ENCODE data around the gene CDCA4. TPM values are rescaled to one million over a fixed set of nuclear protein-coding genes. Genes with fewer than 3 reads are reported as not detected.

Gene CDCA4
- total RNA-seq, 1 experiment from 2014 or later: 98.0 TPM

DNA sequence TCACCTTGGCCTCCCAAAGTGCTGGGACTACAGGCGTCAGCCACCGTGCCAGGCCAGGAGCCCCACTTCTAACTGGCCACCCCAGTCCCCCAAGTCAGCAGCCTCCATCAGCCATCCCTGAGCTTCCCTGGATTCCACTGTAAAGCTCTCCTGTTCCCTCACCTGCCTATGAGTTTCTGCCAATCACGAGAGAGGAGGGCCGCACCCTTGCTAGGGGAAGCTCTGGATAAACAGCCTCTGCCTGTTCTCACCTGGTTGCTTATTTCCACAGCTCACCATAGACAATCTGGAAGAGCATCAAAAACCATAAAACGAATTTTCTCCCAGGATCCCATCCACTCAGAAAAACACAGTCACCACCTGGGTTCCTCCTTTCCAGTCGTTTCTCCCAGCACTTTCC lies 5.0 kb downstream of the CDCA4 start:
- Histone ChIP-seq H3K27me3 (no peaks in the 10 kb centered on the region), H3K36me3 (peaks cover 48% of the 10 kb centered on the region), H3K4me1 (peaks cover 19% of the 10 kb centered on the region), H3K27ac (no peak overlapping the region), H3K4me3 (no peak overlapping the region), H3K9me3 (replicated peaks) (no peaks in the 10 kb centered on the region)
- DNase-seq: no peak

DNA sequence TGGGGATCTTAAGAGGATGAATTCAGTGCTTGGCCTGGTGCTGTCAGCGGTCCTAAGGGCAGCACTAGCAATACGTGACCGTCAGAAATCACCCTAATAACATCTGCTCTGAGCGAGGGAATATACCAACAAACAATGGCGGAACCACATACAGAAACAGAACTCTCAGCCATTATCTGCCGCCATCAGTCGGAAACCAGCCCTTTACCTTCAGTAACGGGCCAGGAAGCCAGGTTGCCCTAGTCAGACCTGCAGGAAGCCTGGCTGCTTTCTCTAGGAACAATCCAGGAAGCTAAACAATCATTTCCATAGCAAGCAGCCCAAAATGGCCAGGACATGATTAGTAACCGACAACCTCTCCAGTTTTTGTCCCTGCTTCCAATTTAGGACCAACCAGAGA lies 5.6 kb downstream of the CDCA4 start:
- H3K27ac ChIP-seq: no peak overlapping the region
- H3K9me3 ChIP-seq (replicated peaks): no peaks in the 10 kb centered on the region
- no peaks in the 10 kb centered on the region for H3K27me3 ChIP-seq
- peaks cover 55% of the 10 kb centered on the region for H3K36me3 ChIP-seq
- H3K4me3 ChIP-seq: no peak overlapping the region
- peaks cover 24% of the 10 kb centered on the region for H3K4me1 ChIP-seq
- no peak for DNase-seq

DNA sequence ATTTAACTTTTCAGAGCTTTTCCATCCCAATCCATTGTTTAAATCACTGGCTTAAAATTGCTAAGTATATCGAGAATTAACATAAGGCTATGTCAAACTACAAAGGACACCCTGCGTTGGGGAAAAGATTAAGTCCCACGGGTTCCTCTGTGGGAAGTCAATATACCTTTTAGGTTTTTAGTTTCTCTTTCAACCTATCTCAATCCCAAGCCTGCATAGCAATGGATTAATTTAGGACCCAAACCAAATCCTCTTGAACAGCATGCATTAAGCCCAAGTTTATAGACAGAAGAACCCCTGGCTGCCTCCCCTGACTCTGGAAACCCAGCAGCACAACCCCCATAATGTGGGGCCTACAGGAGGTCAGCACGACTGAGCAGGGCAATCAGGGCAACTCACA lies 6.3 kb downstream of the CDCA4 start:
- H3K4me3 ChIP-seq: no peak overlapping the region
- no peak overlapping the region for H3K27ac ChIP-seq
- H3K9me3 ChIP-seq (replicated peaks): no peaks in the 10 kb centered on the region
- H3K27me3 ChIP-seq: no peaks in the 10 kb centered on the region
- peaks cover 56% of the 10 kb centered on the region for H3K36me3 ChIP-seq
- DNase-seq: no peak
- peaks cover 26% of the 10 kb centered on the region for H3K4me1 ChIP-seq

DNA sequence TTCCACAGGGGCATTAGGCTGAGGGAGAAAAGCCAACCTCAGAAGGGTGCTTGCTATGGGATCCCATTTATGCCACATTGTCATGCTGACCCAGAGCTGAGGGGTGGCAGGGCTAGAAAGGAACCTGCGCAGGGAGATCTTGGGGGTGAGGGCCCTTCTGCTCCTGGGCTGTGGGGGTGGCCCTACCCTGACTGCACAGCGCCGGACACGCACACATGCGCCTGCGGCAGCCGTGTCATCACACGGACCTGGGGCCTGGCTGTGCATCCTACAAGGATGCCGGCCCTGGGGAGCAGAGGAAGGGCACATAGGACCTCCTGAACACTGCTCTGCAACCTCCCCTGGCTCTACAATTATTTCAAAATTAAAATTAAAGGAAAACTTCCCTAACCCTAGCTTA lies 6.9 kb downstream of the CDCA4 start:
- H3K4me1 ChIP-seq: peaks cover 25% of the 10 kb centered on the region
- no peaks in the 10 kb centered on the region for H3K27me3 ChIP-seq
- H3K4me3 ChIP-seq: no peak overlapping the region
- DNase-seq: no peak
- H3K36me3 ChIP-seq: peaks cover 57% of the 10 kb centered on the region
- no peak overlapping the region for H3K27ac ChIP-seq
- H3K9me3 ChIP-seq (replicated peaks): no peaks in the 10 kb centered on the region

DNA sequence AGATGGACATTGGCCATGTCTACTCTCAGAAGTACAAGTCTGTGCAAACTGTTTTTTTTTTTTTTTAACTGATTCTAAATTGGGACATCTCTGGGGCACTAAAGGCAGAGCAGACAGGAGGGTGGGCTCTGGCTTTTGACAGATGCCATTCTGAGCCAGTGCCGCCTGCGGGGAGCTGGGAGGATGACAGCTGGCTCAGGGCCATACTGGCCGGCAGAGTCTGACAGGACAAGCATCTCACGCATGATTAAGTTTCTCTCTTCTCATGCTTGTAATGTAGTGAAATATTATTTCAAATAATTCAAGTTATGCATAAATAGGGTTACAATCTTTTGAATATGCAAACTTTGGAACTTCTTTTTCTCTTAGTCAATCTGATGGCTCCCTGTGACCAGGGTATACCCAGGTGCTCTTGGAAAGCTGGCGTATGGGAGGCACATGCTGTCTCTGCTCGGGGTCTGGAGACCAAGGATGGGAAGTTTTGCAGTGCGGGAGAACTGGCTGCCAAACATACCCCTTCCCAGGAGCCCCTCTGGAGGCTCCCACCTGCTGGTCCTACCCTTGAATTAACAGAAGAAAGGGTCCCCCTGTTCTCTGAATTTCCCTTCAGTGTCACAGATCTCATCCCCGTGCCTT lies 7.6 kb downstream of the CDCA4 start:
- no peak for DNase-seq
- Histone ChIP-seq H3K9me3 (replicated peaks) (no peaks in the 10 kb centered on the region), H3K4me1 (peaks cover 22% of the 10 kb centered on the region), H3K36me3 (peaks cover 60% of the 10 kb centered on the region), H3K27ac (no peak overlapping the region), H3K27me3 (no peaks in the 10 kb centered on the region), H3K4me3 (no peak overlapping the region)

DNA sequence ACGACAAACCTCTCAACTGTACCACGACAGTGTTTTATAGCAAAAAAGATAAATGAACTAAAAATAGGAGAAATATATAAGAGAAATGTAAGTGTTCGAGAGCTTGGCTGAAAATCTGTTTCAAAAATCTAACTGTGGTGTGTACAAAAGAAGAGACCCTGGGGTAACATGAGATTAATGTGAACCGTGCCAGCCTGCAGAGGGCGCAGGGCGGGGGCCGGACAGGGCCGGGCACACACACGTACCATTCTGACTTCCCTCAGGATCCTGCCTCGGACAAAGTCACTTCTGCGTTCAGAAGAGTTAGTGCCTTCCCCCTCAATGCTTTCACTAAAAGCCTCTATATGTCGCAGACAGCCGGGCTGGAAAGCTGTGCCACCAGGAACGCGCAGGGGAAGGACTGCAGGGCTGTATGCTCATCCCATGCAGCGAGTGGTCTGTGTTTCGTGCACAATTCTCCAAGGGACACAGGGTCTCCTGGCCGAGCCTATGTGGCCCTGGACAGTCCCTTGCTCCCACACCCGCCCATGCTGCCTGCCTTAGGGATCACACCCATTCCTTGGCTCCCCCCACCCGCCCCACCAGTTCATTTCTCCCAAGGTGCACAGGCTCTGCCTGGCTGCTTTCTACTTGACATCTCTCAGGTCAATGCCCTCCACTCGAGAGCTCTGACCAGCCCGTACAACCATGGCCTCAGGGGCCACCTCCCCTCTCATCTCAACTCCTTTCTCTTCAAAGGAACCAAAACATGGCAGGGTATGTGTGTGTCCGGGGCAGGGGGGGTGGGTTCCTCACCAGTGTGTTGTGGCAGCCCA lies 8.5 kb downstream of the CDCA4 start:
- H3K4me3 ChIP-seq: no peak overlapping the region
- no peaks in the 10 kb centered on the region for H3K27me3 ChIP-seq
- no peak overlapping the region for H3K27ac ChIP-seq
- no peaks in the 10 kb centered on the region for H3K9me3 ChIP-seq (replicated peaks)
- H3K36me3 ChIP-seq: peaks cover 61% of the 10 kb centered on the region
- H3K4me1 ChIP-seq: peaks cover 22% of the 10 kb centered on the region
- no peak for DNase-seq

DNA sequence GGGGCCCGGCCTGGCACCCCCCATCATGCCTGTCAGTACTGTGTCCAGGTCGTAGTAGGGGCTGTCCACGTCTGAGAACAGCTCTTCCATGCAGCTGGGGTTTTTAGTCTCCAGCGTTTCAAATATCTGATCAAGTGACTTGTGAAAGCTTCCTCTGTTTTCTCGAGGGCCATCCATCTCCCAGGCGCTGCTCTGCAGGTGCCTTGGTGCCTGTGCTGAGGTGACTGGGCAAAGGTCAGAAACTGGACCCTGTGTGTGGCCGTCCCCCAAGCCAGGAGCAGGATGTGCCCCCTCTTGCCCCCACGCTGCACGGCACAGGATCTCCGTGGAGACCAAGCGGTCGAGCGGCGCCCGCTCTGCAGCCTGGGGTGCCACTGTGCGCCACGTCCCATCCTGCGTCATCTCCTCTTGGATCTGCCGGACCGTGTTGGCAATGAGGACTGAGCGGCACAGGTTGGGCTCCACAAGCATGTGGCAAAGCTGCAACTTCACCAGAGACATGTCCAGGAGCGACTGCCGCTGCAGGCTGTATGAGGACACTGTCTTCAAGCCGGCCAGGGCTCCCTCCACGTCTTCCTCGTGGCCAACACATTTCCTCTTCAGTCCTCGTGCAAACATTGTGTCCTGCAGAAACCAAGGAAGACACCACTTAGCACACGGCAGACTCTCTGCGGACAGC lies 9.4 kb downstream of the CDCA4 start:
- Histone ChIP-seq H3K27me3 (no peaks in the 10 kb centered on the region), H3K36me3 (peaks cover 65% of the 10 kb centered on the region), H3K4me3 (no peak overlapping the region), H3K9me3 (replicated peaks) (no peaks in the 10 kb centered on the region), H3K4me1 (peaks cover 22% of the 10 kb centered on the region), H3K27ac (no peak overlapping the region)
- DNase-seq: no peak

DNA sequence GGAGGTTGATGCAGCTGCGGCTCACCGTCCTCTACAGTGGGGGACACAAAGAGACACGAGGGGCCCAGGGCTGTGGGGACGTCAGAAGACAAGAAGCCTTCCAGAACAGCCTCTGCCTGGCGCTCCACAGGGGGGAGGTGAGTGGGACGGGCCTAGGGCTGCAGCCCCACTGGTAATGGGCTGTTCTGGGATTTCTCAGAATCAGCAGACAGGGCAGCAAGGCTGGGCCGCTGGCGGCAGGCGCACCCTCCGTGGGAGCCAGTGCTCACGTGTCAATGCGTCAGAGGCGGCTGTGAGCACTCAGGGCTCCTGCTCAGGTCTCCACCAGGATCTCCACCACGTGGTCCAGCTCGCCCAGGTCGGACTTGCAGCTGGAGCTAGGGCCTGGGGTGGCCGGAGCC lies 10.0 kb downstream of the CDCA4 start:
- H3K27ac ChIP-seq: no peak overlapping the region
- H3K36me3 ChIP-seq: peaks cover 67% of the 10 kb centered on the region
- no peaks in the 10 kb centered on the region for H3K9me3 ChIP-seq (replicated peaks)
- no peak for DNase-seq
- no peaks in the 10 kb centered on the region for H3K27me3 ChIP-seq
- no peak overlapping the region for H3K4me3 ChIP-seq
- H3K4me1 ChIP-seq: peaks cover 18% of the 10 kb centered on the region

DNA sequence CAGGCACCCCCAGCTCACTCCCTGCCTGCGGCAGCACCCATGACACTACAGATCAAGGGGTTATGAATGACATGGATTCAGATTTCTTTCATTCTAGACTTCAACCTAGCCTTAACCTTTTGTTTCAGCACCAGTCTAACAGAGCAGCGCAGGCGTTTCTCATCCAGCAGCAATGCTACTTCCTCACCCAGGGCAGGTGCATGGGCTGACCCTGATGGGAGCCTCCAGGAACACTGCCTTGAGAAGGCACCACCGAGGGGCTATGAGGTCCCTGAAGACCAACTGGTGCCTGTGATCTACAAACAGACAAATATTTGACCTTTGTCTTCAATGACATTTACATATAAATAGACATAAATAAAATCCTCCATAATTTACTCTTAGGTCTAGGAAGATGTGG lies 10.8 kb downstream of the CDCA4 start:
- H3K4me1 ChIP-seq: peaks cover 19% of the 10 kb centered on the region
- H3K36me3 ChIP-seq: peaks cover 60% of the 10 kb centered on the region
- no peak for DNase-seq

DNA sequence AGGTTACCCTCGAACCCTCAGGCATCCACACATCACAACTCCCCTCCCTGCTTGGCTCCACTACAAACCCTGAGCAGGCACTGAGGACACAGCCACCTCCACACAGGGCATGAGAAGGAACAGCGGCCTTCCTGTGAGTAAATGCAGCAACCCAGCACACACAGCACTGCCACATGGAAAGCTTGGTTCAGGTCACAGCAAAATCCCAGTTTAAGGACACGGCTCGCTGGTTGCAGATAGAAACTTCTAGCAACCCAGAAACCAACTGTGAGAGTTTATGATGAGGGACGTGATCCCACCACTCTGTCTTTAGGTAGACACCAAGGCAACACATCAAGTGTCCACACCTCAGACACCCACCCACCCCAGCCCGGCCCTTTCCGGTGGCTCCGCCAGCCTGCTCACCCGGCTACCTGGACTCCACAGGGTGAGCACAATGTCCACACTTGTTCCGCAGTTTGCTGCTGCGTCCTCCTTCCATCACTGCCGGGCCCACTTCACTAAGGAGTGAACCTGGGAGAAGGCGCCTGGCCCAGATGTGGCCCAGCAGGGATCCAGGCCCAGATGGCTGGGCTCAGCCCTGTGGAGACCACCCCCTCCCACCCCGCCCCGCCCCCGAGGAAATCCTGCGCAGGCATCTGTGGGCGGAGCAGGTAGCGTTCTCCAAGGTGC lies 13.2 kb downstream of the CDCA4 start:
- Histone ChIP-seq H3K9me3 (replicated peaks) (no peaks in the 10 kb centered on the region), H3K4me1 (peaks cover 29% of the 10 kb centered on the region), H3K27me3 (no peaks in the 10 kb centered on the region), H3K36me3 (peaks cover 60% of the 10 kb centered on the region), H3K4me3 (no peak overlapping the region), H3K27ac (no peak overlapping the region)
- DNase-seq: no peak

More for the DNA sequence above, 10.8 kb downstream of the CDCA4 start:
- H3K9me3 ChIP-seq (replicated peaks): no peaks in the 10 kb centered on the region
- no peaks in the 10 kb centered on the region for H3K27me3 ChIP-seq
- no peak overlapping the region for H3K27ac ChIP-seq
- H3K4me3 ChIP-seq: no peak overlapping the region

DNA sequence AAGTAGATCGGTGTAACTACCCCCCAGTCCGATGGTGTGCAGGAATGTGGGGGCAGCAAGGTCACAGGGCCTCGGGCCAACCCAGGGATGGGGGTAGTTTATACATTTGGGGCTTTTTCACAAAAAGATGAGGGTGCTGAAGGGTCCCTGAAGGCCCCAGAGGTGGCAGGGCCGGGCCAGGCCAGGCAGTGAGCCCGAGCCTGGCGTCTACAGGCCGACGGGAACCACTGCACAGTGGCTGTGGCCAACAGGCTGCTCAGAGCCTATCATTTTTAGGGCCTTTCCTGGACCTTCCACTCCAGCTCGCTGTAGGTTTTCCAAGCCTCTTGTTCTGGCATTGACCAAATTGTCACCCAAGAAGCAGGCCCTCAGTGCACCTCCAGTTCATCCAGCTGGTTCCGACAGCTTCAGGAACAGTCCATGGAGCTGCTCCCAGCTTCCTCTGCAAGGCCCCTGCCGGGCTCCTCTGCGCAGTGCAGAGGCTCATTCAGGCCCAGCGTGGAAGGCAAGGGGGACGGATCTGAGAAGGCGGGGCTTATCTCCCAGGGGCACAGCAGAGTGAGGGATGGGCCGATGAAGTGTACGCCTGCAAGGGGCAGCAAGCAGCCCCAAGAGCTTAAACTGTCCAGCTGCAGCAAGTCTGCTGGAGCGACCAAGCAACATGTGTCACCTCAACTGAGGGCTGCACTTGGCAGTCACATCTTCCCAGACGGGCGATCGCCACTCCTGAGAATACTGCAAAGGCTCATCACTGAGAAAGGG lies 13.9 kb downstream of the CDCA4 start:
- H3K4me3 ChIP-seq: no peak overlapping the region
- peaks cover 29% of the 10 kb centered on the region for H3K4me1 ChIP-seq
- no peak for DNase-seq
- no peak overlapping the region for H3K27ac ChIP-seq
- H3K36me3 ChIP-seq: peaks cover 57% of the 10 kb centered on the region
- no peaks in the 10 kb centered on the region for H3K9me3 ChIP-seq (replicated peaks)
- no peaks in the 10 kb centered on the region for H3K27me3 ChIP-seq

DNA sequence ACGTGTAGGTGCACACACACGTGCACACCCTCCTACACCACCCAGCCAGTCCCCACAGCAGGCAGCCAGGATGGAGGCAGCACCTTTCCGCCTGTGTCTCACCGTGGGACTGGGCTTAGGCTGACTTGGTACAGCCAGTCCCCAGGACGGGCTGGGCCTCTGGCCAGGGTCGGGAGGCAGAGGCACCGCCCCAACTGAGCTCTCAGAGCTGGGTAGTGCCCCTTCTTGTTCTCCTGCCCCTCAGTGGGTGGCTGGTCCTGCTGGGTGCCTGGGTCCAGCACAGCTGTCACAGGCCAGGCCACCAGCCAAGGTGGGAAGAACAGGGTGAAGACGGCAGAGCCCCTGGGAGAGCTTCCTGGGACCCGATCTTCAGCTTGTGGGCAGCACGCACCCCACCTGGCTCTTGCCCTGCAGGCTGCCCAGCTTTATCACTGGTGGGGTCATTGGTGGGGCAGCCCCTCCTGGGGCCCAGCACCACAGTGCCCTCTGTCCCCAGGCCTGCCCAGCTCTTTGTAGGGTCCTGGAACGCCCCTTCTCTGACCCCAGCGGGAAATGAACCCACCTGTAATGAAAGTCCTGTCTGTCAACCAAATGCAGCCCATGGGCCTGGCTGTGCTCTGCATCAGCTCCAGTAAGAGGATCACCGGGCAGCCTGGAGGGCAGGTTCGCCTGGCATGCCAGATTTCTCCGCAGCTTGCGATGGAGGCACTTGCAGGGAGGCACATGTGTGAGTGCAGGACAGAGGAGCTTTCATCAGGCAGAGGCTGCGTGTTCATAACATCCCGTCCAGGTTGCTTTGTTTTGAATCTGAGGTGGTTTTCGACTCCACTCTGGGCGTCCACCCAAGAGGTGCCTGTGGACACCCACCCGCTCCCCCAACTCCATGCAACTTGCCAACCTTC lies 14.7 kb downstream of the CDCA4 start:
- Histone ChIP-seq H3K36me3 (peaks cover 48% of the 10 kb centered on the region), H3K27me3 (no peaks in the 10 kb centered on the region), H3K4me1 (peaks cover 29% of the 10 kb centered on the region), H3K27ac (no peak overlapping the region), H3K9me3 (replicated peaks) (no peaks in the 10 kb centered on the region), H3K4me3 (no peak overlapping the region)
- DNase-seq: no peak

DNA sequence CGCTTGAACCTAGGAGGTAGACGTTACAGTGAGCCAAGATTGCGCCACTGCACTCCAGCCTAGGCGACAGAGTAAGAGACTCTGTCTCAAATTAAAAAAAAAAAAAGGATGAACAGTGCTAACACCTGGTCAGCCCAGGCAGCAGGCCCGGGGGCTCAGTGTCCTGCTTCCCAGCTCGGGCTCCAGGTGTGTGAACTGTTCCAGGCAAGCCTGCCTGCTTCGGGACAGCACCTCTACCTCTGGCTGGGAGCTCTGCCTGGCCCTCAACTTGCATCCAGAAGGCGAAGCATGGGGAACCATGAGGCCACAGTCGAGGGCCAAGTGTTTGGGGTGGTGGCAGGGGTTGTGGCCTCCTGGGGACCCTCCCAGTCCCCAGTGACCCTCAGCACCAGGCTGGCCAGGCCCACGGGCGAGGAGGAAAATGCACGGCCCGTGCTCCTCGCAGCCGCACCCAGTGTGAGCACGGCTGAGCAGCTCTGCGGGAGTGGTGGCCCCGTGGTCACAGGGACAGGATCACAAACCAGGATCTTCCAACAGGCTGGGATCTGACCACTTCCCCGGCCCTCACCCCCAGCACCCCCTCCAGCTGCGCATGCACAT lies 15.5 kb downstream of the CDCA4 start:
- no peak for DNase-seq
- Histone ChIP-seq H3K36me3 (peaks cover 41% of the 10 kb centered on the region), H3K27me3 (no peaks in the 10 kb centered on the region)

More for the DNA sequence above, 15.5 kb downstream of the CDCA4 start:
- Histone ChIP-seq H3K4me3 (no peak overlapping the region), H3K27ac (peak overlapping the region; percentile 88; the same call in 1 of the 2 replicates), H3K4me1 (peaks cover 26% of the 10 kb centered on the region), H3K9me3 (replicated peaks) (no peaks in the 10 kb centered on the region)

Data from SJCRH30 (cell line).